C4-2B (cell line): ENCODE data around the gene PDGFRB.
"Not testable (repeated sequence)": the region's sequence is repeated elsewhere in the genome, so short reads cannot be mapped to it uniquely, and the experiment has no call there.

ENCODE experiments used
- H3K27ac ChIP-seq: fragments of 450-650 bp; 2 replicates; pipeline ENCODE4 v1.5.1; 2017
- ZFX ChIP-seq: fragments of 450-650 bp; IDR thresholded peaks from 2 replicates; pipeline ENCODE4 v1.6.1; 2017
- TF ChIP-seq, protein P1 (sequence below): fragments of 450-650 bp; conservative IDR thresholded peaks from 2 replicates; pipeline ENCODE4 v1.5.1; 2017; ENCODE audit warnings: mild to moderate bottlenecking

The PDGFRB gene

DNA sequence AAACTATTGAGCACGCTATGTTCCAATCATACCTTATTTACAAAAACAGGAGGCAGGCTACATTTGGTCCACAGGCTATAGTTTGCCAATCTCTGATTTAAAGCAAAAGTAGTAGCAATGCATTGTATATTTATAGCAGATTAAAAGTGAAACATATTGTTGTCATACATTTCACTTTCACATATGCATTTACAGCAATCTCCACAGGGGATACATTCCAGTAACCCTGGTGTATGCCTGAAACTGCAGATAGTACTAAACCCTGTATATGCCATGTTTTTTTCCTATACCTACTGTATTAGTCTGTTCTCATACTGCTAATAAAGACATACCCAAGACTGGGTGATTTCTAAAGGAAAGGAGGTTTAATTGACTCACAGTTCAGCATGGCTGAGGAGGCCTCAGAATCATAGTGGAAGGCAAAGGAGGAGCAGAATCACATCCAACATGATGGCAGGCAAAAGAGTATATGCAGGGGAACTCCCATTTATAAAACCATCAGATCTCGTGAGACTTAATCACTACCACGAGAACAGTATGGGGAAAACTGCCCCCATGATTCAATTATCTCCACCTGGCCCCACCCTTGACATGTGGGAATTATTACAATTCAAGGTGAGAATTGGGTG is 63.4 kb downstream of the PDGFRB start:
- TF ChIP-seq ZFX = no peak
- TF ChIP-seq, protein P1, sequence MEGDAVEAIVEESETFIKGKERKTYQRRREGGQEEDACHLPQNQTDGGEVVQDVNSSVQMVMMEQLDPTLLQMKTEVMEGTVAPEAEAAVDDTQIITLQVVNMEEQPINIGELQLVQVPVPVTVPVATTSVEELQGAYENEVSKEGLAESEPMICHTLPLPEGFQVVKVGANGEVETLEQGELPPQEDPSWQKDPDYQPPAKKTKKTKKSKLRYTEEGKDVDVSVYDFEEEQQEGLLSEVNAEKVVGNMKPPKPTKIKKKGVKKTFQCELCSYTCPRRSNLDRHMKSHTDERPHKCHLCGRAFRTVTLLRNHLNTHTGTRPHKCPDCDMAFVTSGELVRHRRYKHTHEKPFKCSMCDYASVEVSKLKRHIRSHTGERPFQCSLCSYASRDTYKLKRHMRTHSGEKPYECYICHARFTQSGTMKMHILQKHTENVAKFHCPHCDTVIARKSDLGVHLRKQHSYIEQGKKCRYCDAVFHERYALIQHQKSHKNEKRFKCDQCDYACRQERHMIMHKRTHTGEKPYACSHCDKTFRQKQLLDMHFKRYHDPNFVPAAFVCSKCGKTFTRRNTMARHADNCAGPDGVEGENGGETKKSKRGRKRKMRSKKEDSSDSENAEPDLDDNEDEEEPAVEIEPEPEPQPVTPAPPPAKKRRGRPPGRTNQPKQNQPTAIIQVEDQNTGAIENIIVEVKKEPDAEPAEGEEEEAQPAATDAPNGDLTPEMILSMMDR = no peak
- no peak overlapping the region for H3K27ac ChIP-seq

DNA sequence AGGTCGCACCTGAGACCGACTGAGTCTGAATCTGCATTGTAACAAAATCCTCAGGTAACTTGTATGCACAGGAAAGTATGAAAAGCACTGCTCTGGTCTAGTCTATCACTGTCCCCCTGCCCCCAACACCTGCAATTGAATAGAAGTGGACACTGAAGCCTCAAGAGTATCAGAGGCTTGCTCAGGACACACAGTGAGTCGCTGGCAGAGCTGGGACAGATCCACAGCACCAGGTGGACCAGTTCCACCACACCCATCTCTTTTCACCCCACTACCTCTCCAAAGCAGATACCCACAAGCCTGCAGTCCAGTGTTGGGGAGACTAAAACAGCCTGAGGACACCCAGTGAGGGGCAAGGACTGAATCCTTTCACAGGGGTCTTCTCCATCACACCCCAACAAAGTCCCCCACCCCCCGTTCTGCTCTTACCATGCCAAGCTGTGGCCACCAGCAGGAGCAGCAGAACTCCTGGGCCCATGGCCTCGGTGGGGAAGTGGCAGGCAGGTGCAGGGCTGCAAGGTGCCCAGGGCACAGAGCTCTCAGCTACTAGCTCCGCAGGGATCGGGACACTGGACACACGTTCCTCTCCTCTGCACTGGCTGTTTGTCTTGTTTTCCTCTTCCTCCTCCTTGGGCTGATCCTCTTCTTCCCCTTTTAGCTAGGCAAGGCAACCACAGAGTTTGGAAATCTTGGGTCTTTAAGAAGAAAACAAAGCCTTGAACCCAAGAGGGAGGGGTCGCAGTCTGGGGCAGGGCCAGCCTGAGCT is 69.5 kb downstream of the PDGFRB start, which contains the start of gene CSF1R:
TSS of gene CSF1R (minus strand) at position 605 of the 766 bp plus-strand sequence. CDS start at position 478, 127 bp downstream.
- no peak within 1 kb of the TSS for H3K27ac ChIP-seq
- no peak for TF ChIP-seq ZFX
- TF ChIP-seq, protein P1 = no peak

DNA sequence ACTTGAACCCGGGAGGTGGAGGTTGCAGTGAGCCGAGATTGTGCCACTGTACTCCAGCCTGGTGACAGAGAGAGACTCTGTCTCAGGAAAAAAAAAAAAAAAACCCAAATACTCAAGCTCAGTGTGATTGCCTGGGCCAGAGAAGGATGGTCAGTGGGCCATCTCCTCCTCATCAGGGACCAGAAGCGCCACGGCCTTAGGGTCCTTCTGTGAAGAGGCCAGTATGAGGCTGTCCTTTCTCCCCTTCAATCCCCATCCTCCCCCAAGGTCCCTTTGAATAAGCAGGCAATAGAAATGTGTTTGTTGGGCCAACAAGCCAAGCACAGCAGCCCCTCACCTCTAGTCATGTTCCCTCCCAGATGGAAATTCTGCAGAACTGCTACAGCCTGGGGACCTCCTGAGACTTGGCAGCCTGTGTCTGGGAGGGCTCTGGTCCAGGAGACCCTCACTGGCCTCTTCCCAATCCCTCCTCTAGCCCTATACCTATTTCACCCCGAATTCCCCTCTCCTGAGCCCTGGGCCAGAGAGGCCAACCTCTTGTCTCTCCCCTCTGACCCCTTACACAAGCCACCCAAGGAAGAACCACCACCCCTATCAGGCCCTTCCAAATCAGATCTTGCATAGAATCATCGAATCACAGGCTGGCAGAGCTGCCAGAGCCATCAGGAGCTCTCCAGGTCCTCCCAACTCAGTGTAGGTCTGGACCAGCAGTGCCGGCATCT is 70.3 kb downstream of the PDGFRB start:
- H3K27ac ChIP-seq = no peak overlapping the region
- no peak for TF ChIP-seq ZFX
- TF ChIP-seq, protein P1 = no peak

DNA sequence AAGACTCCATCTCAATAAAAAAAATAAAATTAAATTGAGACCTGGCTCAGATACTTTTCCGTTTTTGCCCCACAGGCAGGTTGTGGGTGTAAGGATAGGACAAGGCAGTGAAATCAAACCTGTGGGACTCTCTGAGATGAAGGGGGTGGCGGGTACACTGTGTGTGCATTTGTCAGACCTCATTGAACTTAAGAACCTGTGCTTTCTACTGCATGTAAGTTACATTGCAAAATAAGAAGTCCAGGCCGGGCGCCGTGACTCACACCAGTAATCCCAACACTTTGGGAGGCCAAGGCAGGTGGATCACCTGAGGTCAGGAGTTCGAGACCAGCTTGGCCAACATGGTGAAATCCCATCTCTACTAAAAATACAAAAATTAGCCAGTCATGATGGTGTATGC is 70.9 kb downstream of the PDGFRB start:
- H3K27ac ChIP-seq = not testable (repeated sequence)

DNA sequence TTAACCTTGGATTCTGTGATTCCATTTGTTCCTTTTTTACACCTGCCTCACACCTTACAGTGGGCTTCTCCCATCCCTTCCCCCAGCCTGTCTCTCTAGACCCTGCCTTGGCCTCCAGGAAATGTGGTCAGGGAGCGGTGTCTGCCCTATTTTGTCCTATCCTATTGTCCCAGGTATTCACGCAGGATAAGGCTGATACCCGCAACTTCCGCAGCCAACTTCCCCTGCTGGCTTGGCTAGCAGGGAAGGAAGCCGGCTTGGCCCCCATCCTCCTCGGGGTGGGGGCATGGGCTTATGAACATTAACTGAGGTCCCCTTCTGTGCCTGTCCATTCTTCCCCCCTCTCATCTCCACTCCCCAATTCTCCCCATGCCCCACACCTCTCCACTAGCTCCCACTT is 72.8 kb downstream of the PDGFRB start:
- no peak overlapping the region for H3K27ac ChIP-seq
- no peak for TF ChIP-seq ZFX
- TF ChIP-seq, protein P1 = no peak

DNA sequence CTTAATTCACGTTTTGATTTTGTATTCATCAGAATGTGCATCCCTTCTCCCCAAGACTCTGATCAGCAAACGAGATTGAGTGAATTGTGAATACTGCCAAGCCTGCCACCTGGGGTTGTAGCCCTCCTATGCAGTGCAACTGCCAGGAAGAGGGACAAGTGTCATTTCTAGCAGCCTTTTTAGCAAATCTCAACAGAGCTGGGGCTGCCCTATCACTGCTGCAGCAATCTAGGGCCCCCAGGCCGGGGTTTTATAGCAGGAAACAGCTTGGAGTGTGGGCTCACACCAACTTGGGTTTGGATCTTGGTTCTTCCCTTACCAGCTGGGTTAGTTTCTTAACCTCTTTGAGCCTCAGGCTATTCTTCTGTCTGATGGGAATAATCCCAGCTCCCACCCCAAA is 73.3 kb downstream of the PDGFRB start:
- H3K27ac ChIP-seq = no peak overlapping the region
- TF ChIP-seq, protein P1 = no peak
- no peak for TF ChIP-seq ZFX

DNA sequence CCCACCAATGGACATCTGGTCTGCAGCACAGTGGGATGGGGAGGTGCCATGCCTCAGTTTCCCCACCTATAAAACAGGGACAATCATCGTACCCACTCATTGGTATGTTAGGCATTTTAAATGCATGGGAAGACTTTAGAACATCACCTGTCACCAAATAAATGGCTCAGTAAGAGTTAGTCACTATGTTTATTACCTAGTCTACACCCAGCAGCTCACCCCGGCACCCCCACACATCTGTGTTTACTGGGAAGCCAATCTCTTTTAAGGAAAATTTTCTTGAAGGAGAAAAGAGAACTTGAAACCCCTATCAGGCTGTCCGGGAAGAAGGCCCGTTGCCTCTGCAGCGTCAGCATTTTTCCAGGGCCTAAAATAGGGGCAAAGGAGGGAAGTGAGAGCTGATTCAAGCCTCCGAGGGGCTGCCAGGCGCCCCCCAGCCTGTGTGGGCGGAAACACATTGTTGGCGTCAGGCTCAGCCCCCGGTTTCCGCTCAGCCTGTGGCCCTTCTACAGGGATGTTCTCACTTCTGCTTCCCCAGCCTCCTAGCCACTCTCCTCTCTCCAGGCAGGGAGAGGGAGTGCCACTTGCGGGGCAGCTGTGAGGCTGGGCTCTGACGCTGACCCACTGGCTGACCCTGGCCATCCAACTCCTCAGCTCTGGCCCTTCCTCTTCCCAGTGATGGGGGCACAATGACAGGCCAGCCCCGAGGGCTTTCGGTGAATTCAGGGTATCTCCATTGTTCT is 73.9 kb downstream of the PDGFRB start:
- TF ChIP-seq, protein P1 = no peak
- TF ChIP-seq ZFX = no peak
- no peak overlapping the region for H3K27ac ChIP-seq
